ENCODE data around the gene ZNF516.
A peak's percentile ranks its signal among the peaks of the same experiment; 100 is the strongest.
"Not testable (repeated sequence)": the region's sequence is repeated elsewhere in the genome, so short reads cannot be mapped to it uniquely, and the experiment has no call there.

Gene ZNF516

DNA sequence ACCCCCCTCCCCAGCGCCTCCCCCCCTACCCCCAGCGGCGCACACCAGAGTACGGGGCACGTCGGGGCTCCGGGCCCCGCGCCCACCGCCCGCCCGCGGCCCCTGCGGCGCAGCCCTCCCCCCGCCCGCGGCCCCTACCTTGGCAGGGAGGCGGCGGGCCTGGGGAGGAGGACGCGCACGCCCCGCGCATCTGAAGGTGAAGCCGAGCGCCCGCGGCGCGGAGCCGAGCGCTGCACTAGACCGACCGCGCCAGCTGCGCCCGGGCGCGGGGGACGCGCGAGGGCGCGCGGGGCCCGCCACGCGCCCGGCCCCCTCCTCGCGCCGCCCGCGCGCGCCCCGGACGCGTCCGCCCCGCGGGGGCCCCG lies at the start of gene ZNF516:
Gene ZNF516 (minus strand): TSS at position 237 of the 365 bp plus-strand sequence. CDS start 52,188 bp downstream, outside the sequence.
- no peak for DNase-seq (ENCODE audit: low spot score)

DNA sequence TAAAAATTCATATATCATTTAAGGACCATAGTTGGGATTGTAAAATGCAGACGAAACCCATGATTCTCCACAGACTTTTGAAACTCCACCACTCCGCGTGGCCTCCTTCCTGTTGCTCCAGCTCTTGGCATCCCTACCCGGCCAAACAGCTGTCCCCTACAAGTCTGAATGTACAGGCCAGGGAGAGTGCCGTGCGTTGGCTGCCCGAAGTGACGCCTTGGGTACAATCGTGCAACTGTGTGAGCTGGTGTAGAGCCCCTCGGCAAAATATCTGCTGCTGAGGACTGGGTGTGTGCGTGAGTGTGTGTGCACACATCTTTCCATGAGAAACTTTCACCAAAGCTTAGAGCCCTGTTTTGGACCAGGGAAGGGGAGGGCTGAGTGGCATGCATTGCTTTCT lies 43.8 kb upstream of the ZNF516 start:
- DNase-seq (ENCODE audit: low spot score) = no peak

GRCh38 chr18:76537621-76538020 lies 42.6 kb upstream of the ZNF516 start:
- DNase-seq (ENCODE audit: low spot score) = no peak

- not testable (repeated sequence) for DNase-seq (ENCODE audit: low spot score)
These were observed 41.6 kb upstream of the ZNF516 start for GRCh38 chr18:76536593-76536992.

DNA sequence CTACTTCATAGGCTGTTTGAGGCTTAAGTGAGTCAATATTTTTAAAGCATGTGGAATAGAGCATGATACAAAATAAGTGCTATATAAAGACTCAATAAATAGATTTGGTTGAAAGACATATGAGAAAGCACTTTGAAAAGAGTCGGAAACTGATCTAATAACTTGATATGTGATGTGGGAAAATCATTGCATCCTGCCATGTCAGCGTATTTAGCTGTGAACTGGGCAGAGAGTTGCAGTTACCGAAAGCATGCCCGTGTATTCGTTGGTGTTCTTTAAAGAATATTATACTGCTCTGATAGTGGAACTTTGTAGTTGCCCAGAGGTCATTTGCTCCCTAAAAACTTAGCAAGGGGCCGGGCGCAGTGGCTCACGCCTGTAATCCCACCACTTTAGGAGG lies 37.8 kb upstream of the ZNF516 start:
- no peak for DNase-seq (ENCODE audit: low spot score)

- DNase-seq (ENCODE audit: low spot score) = no peak
These were observed 35.8 kb upstream of the ZNF516 start for GRCh38 chr18:76530846-76531245.

GRCh38 chr18:76530391-76530790 lies 35.3 kb upstream of the ZNF516 start:
- no peak for DNase-seq (ENCODE audit: low spot score)

GRCh38 chr18:76529433-76529811 lies 34.4 kb upstream of the ZNF516 start:
- no peak for DNase-seq (ENCODE audit: low spot score)

- no peak for DNase-seq (ENCODE audit: low spot score)
These were observed 33.7 kb upstream of the ZNF516 start for GRCh38 chr18:76528477-76529432.

DNA sequence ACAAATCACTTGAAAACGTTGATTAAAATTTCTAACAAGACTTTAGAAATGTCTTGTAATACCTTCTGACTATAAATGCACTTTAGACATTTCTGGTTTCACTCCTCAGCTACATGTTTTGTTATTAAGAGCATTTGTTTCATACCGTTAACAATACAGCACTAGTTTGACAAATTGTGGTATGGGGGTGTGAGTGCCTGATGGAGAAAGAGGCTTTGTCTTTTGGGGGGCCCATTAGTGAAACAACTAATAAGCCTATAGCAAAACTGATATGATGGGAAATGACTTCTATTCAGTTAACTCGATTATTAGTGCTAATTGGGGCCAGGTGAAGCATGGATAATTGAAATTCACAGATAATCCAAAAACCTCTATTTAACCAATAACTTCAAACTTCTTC lies 30.9 kb upstream of the ZNF516 start:
- no peak for DNase-seq (ENCODE audit: low spot score)

DNA sequence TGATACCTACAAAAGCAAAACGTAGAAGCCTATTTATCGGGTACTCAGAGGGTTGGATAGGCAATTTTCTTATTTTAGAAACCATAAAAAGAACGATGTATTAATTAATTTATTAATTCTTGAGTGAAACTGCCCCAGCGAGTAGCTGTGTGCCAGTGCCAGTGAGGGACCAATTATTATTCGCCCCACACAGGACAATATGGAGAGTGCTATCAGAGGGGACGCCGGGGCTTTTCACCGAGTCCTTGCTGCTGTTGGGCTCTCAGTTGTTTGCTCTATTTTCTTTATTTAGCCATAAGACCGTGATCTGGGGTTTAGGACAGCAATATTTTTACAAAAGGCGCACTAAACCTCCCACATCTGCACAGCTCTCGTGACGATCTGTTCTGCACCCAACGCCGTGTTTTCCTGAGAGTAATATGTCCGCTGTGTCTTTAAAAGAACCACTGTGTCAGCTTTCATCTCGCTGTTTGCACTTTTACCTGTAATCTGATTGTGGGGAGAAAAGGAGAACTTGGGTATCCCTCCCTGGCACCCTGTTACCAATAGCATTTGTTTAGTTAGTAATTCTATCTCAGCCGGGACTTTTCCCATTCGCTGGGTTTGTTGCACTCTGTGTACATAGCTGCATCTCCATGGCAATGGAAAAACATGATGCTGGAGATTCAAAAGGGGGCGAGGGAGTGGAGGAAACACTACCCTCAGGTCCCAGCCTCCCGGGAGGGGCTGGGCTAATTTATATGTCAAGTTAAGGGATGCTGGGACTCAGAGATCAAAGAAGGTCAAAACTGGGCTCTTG lies 30.1 kb upstream of the ZNF516 start:
- peak; percentile 44 for DNase-seq (ENCODE audit: low spot score)

- no peak for DNase-seq (ENCODE audit: low spot score)
These were observed 29.4 kb upstream of the ZNF516 start for GRCh38 chr18:76524477-76524876.

GRCh38 chr18:76522551-76522950 lies 27.5 kb upstream of the ZNF516 start:
- no peak for DNase-seq (ENCODE audit: low spot score)

DNA sequence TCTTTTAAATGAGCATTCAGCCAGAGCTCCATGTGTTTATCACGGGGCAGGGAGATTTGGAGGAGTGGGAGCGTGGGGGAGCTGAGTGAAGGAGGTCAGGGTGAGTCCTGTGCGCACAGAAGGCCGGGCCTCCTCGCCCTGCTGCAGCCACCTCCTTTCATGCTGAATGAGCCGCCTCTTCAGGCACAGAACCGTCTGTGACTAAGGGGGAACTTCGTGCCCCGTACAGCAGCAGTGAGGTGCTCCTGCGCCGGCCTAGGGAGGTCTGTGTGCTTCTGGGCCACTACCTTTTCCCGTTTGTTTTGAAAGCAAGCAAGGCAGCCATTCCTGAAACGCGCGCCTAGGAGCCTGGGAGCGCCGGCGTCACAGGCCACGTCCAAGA lies 27.1 kb upstream of the ZNF516 start:
- no peak for DNase-seq (ENCODE audit: low spot score)

DNA sequence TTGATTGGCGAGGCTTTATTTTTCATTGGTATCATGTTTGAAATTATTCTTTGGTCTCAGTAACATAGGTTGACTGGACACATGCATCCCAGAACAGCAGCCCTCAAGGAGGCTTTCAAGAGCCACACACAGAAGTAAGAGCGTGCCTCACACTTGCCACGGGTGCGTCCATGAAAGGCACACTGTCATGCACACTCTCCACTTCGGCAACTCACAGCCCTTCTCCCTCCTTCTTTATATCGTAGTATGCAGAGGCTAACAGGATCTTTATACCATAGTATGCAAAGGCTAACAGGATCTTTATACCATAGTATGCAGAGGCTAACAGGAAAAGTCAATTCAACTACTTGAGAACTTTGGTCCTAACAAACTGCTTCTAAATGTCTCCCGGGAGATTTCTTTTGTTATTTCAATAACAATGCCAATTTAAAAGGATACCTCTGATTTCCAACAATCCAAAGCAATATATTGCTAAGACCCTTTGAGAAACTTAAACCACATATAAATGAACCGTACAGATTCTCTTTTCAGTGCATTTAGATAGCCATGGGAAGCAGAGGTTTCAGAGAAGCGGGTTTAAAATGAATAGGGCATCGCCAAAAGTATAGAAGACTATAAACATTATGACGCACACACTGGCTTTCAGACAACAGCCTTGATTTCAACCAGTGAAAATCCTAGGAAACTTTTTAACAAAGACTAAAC lies 26.5 kb upstream of the ZNF516 start:
- no peak for DNase-seq (ENCODE audit: low spot score)

DNA sequence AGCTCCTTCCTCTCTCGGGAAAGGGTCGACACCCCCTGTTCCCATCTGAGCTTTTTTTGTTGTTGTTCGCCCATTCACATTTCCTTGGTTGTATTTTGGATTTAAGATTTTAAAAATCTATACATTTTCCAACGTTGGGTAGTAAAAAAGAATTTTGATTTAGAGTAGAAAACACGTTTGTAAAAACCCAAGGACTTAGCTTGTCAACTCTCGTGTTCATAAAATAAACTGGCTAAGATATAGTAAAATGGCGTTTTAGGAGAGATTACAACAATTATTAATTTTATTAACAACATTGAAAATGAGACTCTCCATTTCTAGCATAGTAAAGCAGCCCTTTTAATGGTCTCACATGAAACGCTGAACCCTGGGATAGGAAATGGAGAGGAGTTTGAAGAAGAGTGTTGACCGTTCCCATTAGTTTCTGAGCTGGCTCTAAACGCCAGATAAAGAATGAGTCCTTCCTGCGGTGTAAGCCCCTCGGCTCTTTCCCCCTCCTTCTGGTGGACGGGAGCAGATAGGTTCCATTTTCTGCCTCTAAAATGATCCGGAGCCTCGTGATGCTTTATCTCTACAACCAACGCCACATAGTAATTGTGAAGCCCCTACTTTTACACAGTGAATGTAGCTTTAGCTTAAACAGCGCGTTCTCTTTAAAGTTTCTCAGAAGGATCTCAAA lies 24.0 kb upstream of the ZNF516 start:
- DNase-seq (ENCODE audit: low spot score) = no peak

DNA sequence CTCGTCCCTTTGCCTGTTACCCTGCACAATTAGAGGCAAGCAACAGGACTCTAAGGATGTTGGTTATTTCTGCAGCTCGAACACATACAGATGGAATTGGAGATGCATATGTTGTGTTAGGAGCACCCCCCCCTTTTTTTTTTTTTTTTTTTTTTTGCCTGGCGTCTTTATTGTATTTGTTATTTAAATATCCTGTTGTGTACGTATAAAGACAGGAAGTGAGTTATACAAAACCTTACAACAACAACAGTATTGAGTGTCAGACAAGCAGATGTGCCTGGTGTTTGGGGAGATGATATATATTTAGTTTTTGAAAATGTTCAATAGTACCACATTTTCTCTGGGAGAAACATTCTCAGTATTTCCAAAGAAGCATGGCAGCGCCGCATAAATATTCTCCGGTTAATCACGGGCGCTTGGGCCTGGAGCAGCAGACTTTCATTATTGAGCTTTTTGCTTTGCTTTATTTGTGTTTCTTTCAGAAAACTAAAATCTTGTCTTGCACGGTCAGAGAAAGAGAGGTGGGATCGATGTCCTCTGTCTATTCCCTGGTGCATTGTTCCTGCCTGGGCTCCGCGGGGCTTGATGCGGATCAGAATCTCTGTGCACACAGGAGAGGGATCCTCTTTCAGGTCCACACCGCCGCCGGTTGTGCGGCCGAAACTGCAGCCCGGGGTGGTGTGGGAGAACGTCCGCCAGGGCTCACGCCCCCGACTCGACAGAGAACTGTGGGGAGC lies 23.2 kb upstream of the ZNF516 start:
- DNase-seq (ENCODE audit: low spot score) = no peak

DNA sequence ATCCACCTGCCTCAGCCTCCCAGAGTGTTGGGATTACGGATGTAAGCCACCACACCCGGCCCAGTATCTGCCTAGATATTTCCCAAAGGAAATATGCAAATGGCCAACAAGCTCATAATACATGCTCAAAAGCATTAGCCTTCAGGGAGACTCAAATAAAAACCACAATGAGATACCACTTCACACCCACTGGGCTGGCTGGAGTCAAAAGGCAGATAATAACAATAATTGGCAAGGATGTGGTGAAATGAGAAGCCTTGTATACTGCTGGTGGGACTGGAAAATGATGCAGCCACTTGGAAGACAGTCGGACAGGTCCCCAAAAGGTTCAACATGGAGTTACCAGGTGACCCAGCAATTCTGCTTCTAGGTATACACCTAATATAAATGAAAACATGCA lies 20.5 kb upstream of the ZNF516 start:
- no peak for DNase-seq (ENCODE audit: low spot score)

- no peak for DNase-seq (ENCODE audit: low spot score)
These were observed 19.5 kb upstream of the ZNF516 start for GRCh38 chr18:76514573-76514972.

DNA sequence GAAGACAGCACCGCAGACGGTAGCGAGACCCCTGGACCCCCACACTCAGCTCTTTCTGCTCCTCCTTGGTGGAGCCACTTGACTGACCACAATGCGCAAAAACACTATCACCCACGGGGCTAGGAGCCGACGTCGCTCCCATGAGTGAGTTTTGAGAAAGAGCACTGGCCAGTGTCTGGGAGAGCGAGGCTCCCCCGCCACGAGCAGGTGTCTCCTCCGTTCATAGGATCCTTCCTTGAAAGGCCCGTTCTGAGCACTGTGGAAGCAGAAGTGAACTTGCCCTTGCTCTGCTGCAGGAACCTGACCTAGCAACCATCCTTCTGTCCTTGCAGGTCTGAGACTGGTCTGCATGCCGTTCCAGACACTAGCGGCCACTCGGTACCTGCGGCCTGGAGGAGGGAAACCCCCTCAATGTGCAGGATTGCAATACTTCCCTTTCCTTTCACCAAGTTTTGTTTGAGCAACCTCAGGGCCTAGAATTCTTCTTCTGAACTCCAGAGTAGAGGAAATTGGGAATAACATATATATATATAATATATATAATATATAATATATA lies 12.9 kb upstream of the ZNF516 start:
- DNase-seq (ENCODE audit: low spot score) = no peak

All from HuH-7.5 (cell line).